Measurements from ENCODE around the gene ASAP2.

DNA sequence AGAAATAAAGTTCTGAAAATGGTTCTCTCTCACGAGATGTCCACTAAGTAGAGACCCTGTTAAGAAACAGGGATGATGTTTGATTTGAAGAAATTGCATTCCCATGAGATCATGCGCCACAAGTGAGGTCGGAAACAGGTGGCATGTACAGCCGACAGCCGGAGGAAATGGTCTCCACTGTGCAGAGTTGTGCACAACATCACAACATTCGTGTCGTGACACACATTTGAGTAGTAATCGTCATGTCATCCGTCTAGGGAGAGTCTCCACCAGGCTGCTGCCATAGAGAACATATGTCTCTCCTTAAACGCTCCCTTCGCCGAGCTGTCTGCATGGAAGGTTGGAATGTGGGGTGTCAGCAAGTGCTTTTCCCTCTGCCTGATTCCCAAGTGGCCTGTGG is 84.7 kb downstream of the ASAP2 start:
- TF ChIP-seq, protein P1, sequence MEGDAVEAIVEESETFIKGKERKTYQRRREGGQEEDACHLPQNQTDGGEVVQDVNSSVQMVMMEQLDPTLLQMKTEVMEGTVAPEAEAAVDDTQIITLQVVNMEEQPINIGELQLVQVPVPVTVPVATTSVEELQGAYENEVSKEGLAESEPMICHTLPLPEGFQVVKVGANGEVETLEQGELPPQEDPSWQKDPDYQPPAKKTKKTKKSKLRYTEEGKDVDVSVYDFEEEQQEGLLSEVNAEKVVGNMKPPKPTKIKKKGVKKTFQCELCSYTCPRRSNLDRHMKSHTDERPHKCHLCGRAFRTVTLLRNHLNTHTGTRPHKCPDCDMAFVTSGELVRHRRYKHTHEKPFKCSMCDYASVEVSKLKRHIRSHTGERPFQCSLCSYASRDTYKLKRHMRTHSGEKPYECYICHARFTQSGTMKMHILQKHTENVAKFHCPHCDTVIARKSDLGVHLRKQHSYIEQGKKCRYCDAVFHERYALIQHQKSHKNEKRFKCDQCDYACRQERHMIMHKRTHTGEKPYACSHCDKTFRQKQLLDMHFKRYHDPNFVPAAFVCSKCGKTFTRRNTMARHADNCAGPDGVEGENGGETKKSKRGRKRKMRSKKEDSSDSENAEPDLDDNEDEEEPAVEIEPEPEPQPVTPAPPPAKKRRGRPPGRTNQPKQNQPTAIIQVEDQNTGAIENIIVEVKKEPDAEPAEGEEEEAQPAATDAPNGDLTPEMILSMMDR (IDR thresholded peaks at IDR 0.05 in 2 of 3, conservative IDR thresholded peaks at IDR 0.05 in 1 of 3; ENCODE audit: insufficient read depth in 2 of 3, low read depth in 1 of 3, low read length in 3 of 3) = no peak
- TF ChIP-seq SMC3 (conservative IDR thresholded peaks at IDR 0.05; ENCODE audit: insufficient read depth, low read depth, low read length) = no peak
